Astrocyte (in vitro differentiated cells and primary cell): ENCODE data around the gene DOCK3.

Source experiments
- EZH2 ChIP-seq: IDR thresholded peaks from 2 replicates; pipeline ENCODE4 v1.6.1; 2012; ENCODE audit warnings: mild to moderate bottlenecking, low read length, inconsistent platforms; ENCODE audit not compliant: insufficient read depth
- TF ChIP-seq, protein P1 (sequence below): IDR thresholded peaks from 2 replicates; pipeline ENCODE4 v1.5.1; 2011; ENCODE audit warnings: low read depth, mild to moderate bottlenecking, inconsistent platforms, low read length, moderate library complexity; ENCODE audit not compliant: insufficient read depth

DNA sequence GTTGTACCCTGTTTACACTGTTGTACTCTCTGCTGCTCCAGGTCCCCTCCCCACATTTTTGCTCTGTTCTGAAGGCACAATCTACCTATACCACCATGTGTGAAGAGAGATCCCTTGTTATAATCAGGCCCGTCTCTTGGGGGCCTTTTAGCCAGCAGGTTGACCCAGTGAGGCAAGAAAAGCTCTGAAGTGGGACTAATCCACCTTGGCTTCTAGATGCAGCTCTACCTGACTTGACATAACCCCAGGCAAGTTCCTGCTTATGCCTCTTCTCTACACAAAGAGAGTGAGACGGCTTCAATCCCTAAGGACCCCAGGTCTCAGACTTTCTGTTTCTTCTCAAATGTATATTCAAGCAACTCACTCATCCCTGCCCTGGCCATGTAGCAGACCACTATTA is 653.5 kb downstream of the DOCK3 start:
- TF ChIP-seq, protein P1, sequence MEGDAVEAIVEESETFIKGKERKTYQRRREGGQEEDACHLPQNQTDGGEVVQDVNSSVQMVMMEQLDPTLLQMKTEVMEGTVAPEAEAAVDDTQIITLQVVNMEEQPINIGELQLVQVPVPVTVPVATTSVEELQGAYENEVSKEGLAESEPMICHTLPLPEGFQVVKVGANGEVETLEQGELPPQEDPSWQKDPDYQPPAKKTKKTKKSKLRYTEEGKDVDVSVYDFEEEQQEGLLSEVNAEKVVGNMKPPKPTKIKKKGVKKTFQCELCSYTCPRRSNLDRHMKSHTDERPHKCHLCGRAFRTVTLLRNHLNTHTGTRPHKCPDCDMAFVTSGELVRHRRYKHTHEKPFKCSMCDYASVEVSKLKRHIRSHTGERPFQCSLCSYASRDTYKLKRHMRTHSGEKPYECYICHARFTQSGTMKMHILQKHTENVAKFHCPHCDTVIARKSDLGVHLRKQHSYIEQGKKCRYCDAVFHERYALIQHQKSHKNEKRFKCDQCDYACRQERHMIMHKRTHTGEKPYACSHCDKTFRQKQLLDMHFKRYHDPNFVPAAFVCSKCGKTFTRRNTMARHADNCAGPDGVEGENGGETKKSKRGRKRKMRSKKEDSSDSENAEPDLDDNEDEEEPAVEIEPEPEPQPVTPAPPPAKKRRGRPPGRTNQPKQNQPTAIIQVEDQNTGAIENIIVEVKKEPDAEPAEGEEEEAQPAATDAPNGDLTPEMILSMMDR, result no peak
- TF ChIP-seq EZH2, result no peak
